ENCODE results near the gene CEACAM8.

DNA sequence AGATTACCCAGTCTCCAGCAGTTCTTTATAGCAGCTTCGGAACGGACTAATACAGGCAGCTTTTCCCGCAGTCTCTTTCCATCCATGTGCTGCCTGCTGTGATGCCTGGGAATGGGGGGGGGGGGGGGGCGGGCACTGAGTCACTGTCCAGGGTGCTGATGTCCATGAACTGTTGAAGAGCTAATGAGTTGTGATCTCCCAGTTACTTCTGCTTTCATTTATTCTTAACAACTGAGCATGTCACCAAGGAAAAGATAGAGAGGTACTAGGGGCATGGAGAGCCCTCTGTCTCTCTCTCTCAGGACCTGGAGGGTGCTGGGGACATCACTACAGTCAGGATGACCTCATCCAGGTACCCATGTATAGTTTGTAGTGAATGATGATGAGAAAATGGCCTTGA is 46.2 kb downstream of the CEACAM8 start:
- TF ChIP-seq POLR2AphosphoS5 (IDR thresholded peaks at IDR 0.05) (no peak), POLR2A (IDR thresholded peaks at IDR 0.05; ENCODE audit: low read depth) (no peak), EP300 (IDR thresholded peaks at IDR 0.05) (no peak)
- TF ChIP-seq, protein P1, sequence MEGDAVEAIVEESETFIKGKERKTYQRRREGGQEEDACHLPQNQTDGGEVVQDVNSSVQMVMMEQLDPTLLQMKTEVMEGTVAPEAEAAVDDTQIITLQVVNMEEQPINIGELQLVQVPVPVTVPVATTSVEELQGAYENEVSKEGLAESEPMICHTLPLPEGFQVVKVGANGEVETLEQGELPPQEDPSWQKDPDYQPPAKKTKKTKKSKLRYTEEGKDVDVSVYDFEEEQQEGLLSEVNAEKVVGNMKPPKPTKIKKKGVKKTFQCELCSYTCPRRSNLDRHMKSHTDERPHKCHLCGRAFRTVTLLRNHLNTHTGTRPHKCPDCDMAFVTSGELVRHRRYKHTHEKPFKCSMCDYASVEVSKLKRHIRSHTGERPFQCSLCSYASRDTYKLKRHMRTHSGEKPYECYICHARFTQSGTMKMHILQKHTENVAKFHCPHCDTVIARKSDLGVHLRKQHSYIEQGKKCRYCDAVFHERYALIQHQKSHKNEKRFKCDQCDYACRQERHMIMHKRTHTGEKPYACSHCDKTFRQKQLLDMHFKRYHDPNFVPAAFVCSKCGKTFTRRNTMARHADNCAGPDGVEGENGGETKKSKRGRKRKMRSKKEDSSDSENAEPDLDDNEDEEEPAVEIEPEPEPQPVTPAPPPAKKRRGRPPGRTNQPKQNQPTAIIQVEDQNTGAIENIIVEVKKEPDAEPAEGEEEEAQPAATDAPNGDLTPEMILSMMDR (IDR thresholded peaks at IDR 0.05), result no peak
